Cardiac muscle cell (in vitro differentiated cells and primary cell): ENCODE measurements around the gene VWCE. TPM values are rescaled to one million over a fixed set of nuclear protein-coding genes. Genes with fewer than 3 reads are reported as not detected.

Experiments used
- polyA plus RNA-seq: library from polyadenylated mRNA; unstranded; fragments of >200 nt; fragmentation: Nextera tagmentation; extraction: Ambion mirVana; gene quantifications from 2 replicates; pipeline ENCODE4 v1.2.1, GENCODE V29; 2016
- total RNA-seq: library from RNA; depleted of rRNA; stranded (reverse); fragments of >200 nt; gene quantifications from 2 replicates; pipeline ENCODE4 v1.2.3, GENCODE V29; 2016

VWCE gene
- total and polyA plus RNA-seq, 2 experiments from 2014 or later = 2.3 to 3.1 TPM

Other genes with a start within 250 kb of the VWCE start
- not detected in 2 replicates for gene CD5, start 192.8 kb downstream of the VWCE start, total RNA-seq
- not detected in 2 replicates for gene CD5, start 192.8 kb downstream of the VWCE start, polyA plus RNA-seq
- 22.0 and 24.6 TPM in 2 replicates for gene VPS37C, start 133.9 kb downstream of the VWCE start, total RNA-seq
- gene VPS37C, start 133.9 kb downstream of the VWCE start, polyA plus RNA-seq = 19.2 and 20.8 TPM in 2 replicates
- not detected in 2 replicates for gene PGA3, start 91.8 kb downstream of the VWCE start, total RNA-seq
- not detected in 2 replicates for gene PGA3, start 91.8 kb downstream of the VWCE start, polyA plus RNA-seq
- 0.88 and 1.2 TPM in 2 replicates for gene PGA4, start 73.0 kb downstream of the VWCE start, total RNA-seq
- gene PGA4, start 73.0 kb downstream of the VWCE start, polyA plus RNA-seq = 0.48 TPM in 1 of 2 replicates, not detected in the other
- gene PGA5, start 54.1 kb downstream of the VWCE start, total RNA-seq = 0.89 and 3.2 TPM in 2 replicates
- 0.85 and 4.8 TPM in 2 replicates for gene PGA5, start 54.1 kb downstream of the VWCE start, polyA plus RNA-seq
- gene DDB1, start 37.8 kb upstream of the VWCE start, total RNA-seq = 321 and 393 TPM in 2 replicates
- 286 and 304 TPM in 2 replicates for gene DDB1, start 37.8 kb upstream of the VWCE start, polyA plus RNA-seq
- 50.9 and 58.1 TPM in 2 replicates for gene TKFC, start 37.9 kb upstream of the VWCE start, total RNA-seq
- 84.3 and 87.4 TPM in 2 replicates for gene TKFC, start 37.9 kb upstream of the VWCE start, polyA plus RNA-seq
- 7.8 and 13.5 TPM in 2 replicates for gene CYB561A3, start 66.6 kb upstream of the VWCE start, total RNA-seq
- 10.2 and 12.6 TPM in 2 replicates for gene CYB561A3, start 66.6 kb upstream of the VWCE start, polyA plus RNA-seq
- 13.8 and 25.2 TPM in 2 replicates for gene TMEM138, start 67.1 kb upstream of the VWCE start, total RNA-seq
- gene TMEM138, start 67.1 kb upstream of the VWCE start, polyA plus RNA-seq = 25.0 and 34.1 TPM in 2 replicates
- gene TMEM216, start 97.3 kb upstream of the VWCE start, total RNA-seq = 12.5 and 19.3 TPM in 2 replicates
- 20.1 and 21.5 TPM in 2 replicates for gene TMEM216, start 97.3 kb upstream of the VWCE start, polyA plus RNA-seq
- gene CPSF7, start 134.7 kb upstream of the VWCE start, total RNA-seq = 46.9 and 64.7 TPM in 2 replicates
- gene CPSF7, start 134.7 kb upstream of the VWCE start, polyA plus RNA-seq = 34.6 and 55.5 TPM in 2 replicates
- gene SDHAF2, start 134.8 kb upstream of the VWCE start, total RNA-seq = 21.3 and 28.1 TPM in 2 replicates
- gene SDHAF2, start 134.8 kb upstream of the VWCE start, polyA plus RNA-seq = 55.8 and 67.4 TPM in 2 replicates
- 0.60 and 0.74 TPM in 2 replicates for gene LRRC10B, start 213.4 kb upstream of the VWCE start, total RNA-seq
- 0.62 and 0.65 TPM in 2 replicates for gene LRRC10B, start 213.4 kb upstream of the VWCE start, polyA plus RNA-seq